Embryonic facial prominence (tissue), 1 donor: ENCODE results near the gene TMEM156.
"Not testable (repeated sequence)": the region's sequence is repeated elsewhere in the genome, so short reads cannot be mapped to it uniquely, and the experiment has no call there.

Source experiments
- DNase-seq: peaks from one replicate; pipeline ENCODE4 v3.0.0-alpha.2; 2016; ENCODE audit errors: extremely low spot score

TMEM156 gene

GRCh38 chr4:39043058-39043860 lies 11.1 kb upstream of the TMEM156 start:
- DNase-seq = peak; percentile 27

DNA sequence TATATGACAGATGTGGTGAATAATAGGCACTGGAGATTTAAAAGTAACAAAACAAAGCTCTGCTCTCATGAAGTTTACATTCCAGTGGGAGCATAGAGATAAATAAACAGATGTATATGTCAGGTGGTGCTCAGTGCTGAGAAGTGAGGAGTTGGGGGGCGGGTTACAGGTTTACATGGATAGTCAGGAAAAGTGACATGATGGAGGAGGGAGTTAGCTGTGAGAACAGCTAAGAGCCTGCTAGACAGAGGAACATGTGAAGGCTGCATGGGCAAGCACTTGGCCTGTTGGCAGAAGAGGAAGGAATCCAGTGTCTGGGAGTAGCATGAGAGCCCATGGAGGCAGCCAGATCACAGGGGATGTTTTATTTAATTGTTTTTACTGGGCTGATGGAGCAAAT lies 10.2 kb upstream of the TMEM156 start:
- DNase-seq = no peak

- DNase-seq = no peak
Measured at GRCh38 chr4:39039108-39039507, 6.9 kb upstream of the TMEM156 start.

DNA sequence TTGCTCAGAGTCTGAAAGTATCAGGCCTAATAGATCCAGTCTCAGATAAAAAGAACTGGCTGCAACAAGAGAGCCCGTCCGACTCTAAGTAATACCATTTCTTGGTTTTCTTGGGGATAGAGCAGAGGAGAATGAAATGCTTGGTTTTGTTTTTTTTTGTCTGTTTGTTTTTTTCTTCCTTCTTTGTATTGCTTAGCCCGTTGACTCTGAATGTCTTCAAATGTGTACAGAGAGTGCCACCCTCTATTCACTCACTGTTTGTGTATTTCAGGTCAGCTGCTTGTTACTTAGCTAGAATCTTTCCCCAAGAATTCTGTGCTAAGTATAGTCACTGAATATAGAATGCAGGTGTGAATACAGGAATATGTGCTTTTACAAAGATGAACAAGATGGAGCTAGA lies 5.7 kb upstream of the TMEM156 start:
- no peak for DNase-seq

GRCh38 chr4:39037491-39037825 lies 5.2 kb upstream of the TMEM156 start:
- DNase-seq = no peak

GRCh38 chr4:39036172-39036571 lies 4.0 kb upstream of the TMEM156 start:
- no peak for DNase-seq

DNA sequence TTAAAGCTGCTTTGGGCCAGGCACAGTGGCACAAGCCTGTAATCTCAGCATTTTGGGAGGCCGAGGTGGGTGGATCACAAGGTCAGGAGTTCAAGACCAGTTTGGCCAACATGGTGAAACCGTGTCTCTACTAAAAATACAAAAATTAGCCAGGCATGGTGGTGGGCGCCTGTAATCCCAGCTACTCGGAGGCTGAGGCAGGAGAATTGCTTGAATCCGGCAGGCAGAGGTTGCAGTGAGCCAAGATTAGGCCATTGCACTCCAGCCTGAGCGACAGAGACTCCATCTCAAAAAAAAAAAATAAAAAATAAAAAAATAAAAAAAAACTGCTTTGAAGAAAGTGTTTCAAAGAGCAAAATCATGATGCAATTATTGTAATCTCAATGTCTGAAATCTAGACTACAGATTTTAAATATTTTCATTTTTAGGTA lies 604 bp downstream of the TMEM156 start:
- not testable (repeated sequence) for DNase-seq

DNA sequence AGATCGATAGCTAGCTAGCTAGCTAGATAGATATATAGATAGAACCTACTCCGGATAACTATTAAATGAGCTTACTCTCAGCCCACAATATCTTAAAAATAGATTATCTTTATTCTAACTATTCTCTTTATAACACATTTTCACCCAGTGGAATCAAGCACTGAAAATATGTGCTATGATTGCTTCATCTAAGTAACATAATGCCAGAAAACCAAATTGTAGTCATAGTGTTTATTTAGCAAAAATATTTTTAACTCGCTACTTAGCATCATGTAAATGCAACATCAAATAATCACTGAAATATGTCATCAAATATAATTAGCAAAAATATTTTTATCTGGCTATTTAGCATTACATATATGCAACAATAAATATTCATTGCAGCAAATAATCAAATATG lies 1.5 kb downstream of the TMEM156 start:
- DNase-seq = no peak

GRCh38 chr4:39029752-39030694 lies 2.2 kb downstream of the TMEM156 start:
- DNase-seq = no peak

DNA sequence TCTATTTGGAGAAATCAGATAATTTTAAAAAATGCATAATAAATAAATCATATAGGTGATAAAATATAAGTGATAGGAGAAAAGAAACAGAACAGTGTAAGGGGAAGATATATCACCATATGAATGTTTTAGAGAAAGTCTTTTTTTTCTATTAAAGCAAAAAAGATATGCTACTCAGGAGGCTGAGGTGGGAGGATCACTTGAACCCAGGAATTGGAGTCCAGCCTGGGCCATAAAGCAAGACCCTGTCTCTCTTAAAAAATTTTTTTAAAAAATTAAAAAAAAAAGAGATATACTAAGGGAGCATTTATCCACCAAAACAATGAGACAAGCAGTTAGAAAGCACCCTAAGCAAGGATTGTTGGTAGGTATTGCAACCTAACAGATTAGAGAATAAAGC lies 6.1 kb downstream of the TMEM156 start:
- no peak for DNase-seq

DNA sequence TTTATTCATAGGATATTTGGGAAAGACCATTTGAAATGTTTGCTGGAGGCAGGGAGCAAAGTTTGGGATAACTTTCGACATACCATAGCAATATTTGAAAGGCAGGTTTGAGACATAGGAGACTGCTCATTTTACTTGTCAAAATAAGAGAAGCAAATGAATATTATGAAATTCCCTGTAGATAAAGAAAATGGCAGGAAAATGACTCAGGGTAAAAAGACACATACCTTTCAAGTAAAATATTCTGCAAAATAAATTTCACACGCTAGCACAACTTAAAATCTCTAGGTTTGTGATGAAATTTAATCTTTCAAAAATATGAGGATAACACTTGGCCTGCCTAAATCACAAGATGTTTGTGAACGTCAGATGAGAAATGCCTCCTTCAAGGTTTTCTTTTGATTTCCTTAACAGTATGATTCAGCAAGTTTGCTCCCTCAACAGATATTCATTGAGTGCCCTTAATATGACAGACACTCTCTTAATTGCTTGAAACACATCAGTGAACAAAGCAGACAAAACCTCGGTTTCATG lies 6.6 kb downstream of the TMEM156 start:
- DNase-seq = no peak

DNA sequence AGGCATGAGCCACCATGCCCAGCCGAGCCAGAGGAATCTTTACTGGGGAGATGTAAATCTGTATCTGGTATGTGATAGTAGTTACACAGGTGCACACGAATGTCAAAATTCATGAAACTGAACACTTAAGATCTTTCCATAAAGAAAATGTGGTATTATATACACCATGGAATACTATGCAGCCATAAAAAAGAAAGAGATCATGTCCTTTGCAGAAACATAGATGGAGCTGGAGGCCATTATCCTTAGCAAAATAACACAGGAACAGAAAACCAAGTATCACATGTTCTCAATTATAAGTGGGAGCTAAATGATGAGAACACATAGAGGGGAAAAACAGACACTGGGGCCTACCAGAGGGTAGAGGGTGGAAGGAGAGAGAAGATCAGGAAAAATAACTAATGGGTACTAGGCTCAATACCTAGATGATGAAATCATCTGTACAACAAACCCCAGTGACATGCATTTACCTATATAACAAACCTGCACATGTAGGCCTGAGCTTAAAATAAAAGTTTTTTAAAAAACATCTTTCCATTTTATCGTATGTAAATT lies 7.8 kb downstream of the TMEM156 start:
- no peak for DNase-seq

DNA sequence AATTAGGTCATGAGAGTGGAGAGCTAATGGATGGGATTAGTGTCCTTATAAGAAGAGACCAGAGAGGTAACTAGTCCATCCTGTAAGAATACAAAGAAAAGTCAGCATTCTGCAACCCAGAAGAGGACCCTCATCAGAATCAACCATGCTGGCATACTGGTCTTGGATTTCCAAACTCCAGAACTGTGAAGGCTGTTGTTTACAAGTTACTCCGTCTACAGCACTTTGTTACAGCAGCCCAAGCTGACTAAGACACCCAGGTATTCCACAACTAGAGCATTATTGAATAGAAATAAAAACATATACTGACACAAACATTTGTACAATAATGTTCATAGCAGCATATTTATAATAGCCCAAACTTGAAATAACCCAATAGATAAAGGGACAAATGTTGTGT lies 9.2 kb downstream of the TMEM156 start:
- no peak for DNase-seq

GRCh38 chr4:39022241-39022640 lies 10.0 kb downstream of the TMEM156 start:
- DNase-seq = no peak

DNA sequence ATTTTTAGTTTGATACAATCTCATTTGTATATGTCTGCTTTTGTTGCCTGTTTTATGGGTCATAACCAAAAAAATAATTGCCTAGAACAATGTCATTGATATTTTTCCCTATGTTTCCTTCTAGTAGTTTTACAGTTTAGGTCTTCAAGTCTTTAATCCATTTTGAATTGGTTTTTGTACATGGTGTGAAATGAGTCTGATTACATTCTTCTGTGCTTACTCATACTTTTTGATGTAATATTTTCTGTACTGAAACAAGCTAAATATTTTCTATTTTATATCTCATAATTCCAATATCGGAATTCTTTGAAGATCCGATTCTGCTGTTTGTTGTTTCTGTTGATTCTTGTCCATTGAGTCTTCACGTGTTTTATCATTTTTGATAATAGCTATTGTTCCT lies 10.6 kb downstream of the TMEM156 start:
- DNase-seq = no peak

DNA sequence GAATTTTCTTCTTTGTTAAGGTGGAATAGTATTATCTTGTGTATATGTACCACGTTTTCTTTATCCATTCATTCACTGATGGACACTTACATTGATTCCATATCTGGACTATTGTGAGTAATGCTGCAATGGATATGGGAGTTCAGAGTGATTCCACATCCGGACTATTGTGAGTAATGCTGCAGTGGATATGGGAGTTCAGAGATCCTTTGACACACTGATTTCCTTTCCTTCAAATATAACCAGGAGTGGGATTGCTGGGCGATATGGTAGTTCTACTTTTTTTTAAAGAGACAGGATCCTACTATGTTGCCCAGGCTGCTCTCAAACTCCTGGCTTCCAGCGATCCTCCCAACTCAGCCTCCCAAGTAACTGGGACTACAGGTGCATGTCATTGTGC lies 12.1 kb downstream of the TMEM156 start:
- DNase-seq = no peak

GRCh38 chr4:39014028-39014427 lies 18.2 kb downstream of the TMEM156 start:
- DNase-seq = no peak

DNA sequence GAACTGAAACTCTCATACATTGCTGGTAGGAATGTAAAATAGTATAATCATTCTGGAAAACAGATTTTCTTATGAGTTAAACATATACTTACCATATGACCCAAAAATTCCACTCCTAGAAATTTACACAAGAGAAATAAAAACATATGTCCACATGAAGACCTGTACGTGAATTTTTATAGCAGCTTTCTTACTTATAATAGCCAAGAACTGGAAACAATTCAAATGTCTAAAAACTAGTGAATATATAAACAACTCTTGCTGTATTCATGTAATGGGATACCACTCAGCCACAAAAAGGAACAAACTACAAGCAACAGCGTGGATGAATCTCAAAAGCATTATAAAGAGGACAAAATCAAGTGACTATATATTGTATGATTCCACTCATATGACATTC lies 27.5 kb downstream of the TMEM156 start:
- peak; percentile 62 for DNase-seq

DNA sequence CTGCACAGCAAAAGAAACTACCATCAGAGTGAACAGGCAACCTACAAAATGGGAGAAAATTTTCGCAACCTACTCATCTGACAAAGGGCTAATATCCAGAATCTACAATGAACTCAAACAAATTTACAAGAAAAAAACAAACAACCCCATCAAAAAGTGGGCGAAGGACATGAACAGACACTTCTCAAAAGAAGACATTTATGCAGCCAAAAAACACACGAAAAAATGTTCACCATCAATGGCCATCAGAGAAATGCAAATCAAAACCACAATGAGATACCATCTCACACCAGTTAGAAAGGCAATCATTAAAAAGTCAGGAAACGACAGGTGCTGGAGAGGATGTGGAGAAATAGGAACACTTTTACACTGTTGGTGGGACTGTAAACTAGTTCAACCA lies 30.2 kb downstream of the TMEM156 start:
- DNase-seq = not testable (repeated sequence)

DNA sequence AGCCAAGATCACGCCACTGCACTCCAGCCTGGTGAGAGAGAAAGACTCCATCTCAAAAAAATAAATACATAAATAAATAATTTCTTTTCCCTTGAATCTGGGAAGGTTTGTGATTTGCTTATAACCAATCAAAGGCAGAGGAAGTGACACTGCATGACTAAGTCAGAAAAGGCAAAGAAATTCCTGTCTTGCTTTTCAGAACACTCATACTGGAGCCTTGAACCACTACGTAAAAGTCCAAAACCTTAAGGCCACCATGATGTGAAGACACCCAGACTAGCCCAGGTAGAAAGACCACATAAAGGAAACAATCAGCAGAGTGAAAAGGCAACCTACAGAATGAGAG lies 36.6 kb downstream of the TMEM156 start:
- DNase-seq = no peak

GRCh38 chr4:38994135-38994534 lies 38.1 kb downstream of the TMEM156 start:
- DNase-seq = no peak

GRCh38 chr4:38993683-38994082 lies 38.5 kb downstream of the TMEM156 start:
- no peak for DNase-seq

DNA sequence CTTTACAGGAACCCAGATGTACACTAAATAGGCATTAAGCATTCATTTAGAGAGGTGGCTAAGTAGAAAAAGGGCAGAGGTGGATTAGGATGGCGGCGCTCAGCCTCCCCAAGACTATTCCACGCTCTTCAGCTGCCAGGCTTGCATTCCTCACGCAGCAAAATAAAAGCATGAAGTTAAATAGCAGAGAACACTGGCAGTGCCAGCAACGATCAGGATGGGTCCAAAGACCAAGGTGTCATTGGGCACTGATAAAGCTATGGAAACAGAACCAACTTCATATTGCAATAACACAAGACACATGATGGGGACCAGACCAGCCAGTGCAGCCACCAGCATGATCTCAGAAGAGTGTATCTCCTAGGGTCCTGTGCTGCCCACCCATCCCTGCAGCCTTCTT lies 42.0 kb downstream of the TMEM156 start:
- no peak for DNase-seq
